Embryonic facial prominence (tissue), 1 donor: ENCODE measurements around the gene ARHGEF37.
"Not testable (repeated sequence)": the region's sequence is repeated elsewhere in the genome, so short reads cannot be mapped to it uniquely, and the experiment has no call there.

Source experiments
- DNase-seq: peaks from one replicate; pipeline ENCODE4 v3.0.0-alpha.2; 2016; ENCODE audit errors: extremely low spot score

ARHGEF37 gene

GRCh38 chr5:149647334-149647733 lies 66.0 kb downstream of the ARHGEF37 start:
- DNase-seq, result no peak

GRCh38 chr5:149648464-149649393 lies 67.4 kb downstream of the ARHGEF37 start:
- DNase-seq, result not testable (repeated sequence)

GRCh38 chr5:149649730-149650129 lies 68.4 kb downstream of the ARHGEF37 start:
- DNase-seq, result not testable (repeated sequence)

GRCh38 chr5:149651686-149652085 lies 70.4 kb downstream of the ARHGEF37 start:
- DNase-seq, result no peak

- DNase-seq, result no peak
Measured at GRCh38 chr5:149652697-149653096, 71.4 kb downstream of the ARHGEF37 start.

- DNase-seq, result no peak
Measured at GRCh38 chr5:149654231-149654630, 72.9 kb downstream of the ARHGEF37 start.

GRCh38 chr5:149654883-149655505 lies 73.7 kb downstream of the ARHGEF37 start:
- DNase-seq, result no peak

GRCh38 chr5:149656576-149657182 lies 75.4 kb downstream of the ARHGEF37 start:
- DNase-seq, result no peak

GRCh38 chr5:149657324-149657723 lies 76.0 kb downstream of the ARHGEF37 start:
- no peak for DNase-seq

GRCh38 chr5:149658299-149658698 lies 77.0 kb downstream of the ARHGEF37 start:
- no peak for DNase-seq

GRCh38 chr5:149664083-149664482 lies 82.8 kb downstream of the ARHGEF37 start:
- DNase-seq, result no peak

- DNase-seq, result no peak
Measured at GRCh38 chr5:149664666-149665415, 83.5 kb downstream of the ARHGEF37 start.

GRCh38 chr5:149665416-149666175 lies 84.3 kb downstream of the ARHGEF37 start:
- no peak for DNase-seq

GRCh38 chr5:149666212-149666852 lies 85.0 kb downstream of the ARHGEF37 start:
- no peak for DNase-seq

GRCh38 chr5:149667084-149667828 lies 86.0 kb downstream of the ARHGEF37 start:
- DNase-seq, result no peak

GRCh38 chr5:149667829-149668330 lies 86.6 kb downstream of the ARHGEF37 start:
- no peak for DNase-seq

- DNase-seq, result not testable (repeated sequence)
Measured at GRCh38 chr5:149669273-149669672, 88.0 kb downstream of the ARHGEF37 start.

GRCh38 chr5:149671544-149671943 lies 90.2 kb downstream of the ARHGEF37 start:
- DNase-seq, result no peak

GRCh38 chr5:149672701-149673476 lies 91.6 kb downstream of the ARHGEF37 start:
- no peak for DNase-seq
